ENCODE measurements around the gene ITGB2.

The ITGB2 gene

GRCh38 chr21:44846485-44847260 is 74.0 kb downstream of the ITGB2 start:
- peak; percentile 68 for DNase-seq (ENCODE audit: low spot score)

GRCh38 chr21:44846224-44846484 is 74.5 kb downstream of the ITGB2 start:
- DNase-seq (ENCODE audit: low spot score) = no peak

GRCh38 chr21:44845418-44846223 is 75.1 kb downstream of the ITGB2 start:
- DNase-seq (ENCODE audit: low spot score) = peak; percentile 89

GRCh38 chr21:44844256-44844655 is 76.4 kb downstream of the ITGB2 start:
- DNase-seq (ENCODE audit: low spot score) = no peak

DNA sequence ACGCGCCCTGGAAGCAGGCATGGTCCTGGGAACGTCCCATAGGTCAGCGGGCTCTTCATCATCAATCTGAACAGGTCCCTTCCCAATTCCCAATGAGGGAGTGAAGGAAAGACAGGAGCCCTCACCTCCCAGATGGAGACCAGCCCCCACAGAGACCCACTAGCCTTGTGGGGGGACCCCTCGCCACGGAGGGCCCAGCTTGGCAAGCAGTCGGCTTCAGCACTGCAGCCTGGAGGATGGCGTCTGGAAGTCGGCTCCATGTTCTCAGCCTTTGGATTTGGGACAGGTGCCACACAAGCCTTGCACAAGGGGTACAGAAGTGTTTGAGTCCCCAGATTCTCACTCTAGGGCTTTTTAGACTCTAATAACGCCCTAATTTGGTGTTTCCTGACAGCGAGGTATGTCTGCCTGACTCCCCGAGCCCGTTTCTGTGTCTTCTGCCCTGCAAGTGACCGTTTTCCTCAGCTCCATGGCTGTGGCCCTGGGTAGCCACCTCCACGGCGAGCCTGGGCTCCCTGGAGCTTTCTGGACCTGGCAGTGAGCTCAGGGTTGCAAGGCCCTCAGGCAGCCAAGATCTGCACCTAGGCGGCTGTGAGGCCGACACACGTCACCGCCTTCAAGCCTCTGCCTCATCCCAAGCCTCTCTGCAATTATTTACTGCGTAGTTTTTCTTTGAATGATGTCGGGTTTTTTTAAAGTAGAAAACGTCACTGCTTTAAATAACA is 77.8 kb downstream of the ITGB2 start:
- DNase-seq (ENCODE audit: low spot score) = no peak

DNA sequence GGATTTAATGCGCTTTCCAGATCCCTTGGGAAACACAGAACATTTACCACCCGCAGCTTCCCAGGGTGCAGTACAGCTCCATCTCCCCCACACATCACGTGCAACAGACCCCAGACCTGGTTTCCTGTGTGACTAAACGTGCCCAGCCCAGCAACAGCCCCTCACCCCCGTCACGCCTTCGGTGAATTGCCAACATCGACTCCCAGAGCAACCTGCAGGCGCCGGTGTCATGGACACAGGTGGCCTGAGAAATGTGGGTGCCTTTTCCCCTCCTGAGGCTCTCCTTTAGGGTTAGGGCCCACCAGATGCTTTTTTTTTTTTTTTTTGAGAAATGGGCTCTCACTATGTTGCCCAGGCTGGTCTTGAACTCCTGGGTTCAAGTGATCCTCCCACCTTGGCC is 78.6 kb downstream of the ITGB2 start:
- no peak for DNase-seq (ENCODE audit: low spot score)

- no peak for DNase-seq (ENCODE audit: low spot score)
Observed at GRCh38 chr21:44840771-44841170, 79.9 kb downstream of the ITGB2 start.

- DNase-seq (ENCODE audit: low spot score) = no peak
Observed at GRCh38 chr21:44838951-44839350, 81.7 kb downstream of the ITGB2 start.

DNA sequence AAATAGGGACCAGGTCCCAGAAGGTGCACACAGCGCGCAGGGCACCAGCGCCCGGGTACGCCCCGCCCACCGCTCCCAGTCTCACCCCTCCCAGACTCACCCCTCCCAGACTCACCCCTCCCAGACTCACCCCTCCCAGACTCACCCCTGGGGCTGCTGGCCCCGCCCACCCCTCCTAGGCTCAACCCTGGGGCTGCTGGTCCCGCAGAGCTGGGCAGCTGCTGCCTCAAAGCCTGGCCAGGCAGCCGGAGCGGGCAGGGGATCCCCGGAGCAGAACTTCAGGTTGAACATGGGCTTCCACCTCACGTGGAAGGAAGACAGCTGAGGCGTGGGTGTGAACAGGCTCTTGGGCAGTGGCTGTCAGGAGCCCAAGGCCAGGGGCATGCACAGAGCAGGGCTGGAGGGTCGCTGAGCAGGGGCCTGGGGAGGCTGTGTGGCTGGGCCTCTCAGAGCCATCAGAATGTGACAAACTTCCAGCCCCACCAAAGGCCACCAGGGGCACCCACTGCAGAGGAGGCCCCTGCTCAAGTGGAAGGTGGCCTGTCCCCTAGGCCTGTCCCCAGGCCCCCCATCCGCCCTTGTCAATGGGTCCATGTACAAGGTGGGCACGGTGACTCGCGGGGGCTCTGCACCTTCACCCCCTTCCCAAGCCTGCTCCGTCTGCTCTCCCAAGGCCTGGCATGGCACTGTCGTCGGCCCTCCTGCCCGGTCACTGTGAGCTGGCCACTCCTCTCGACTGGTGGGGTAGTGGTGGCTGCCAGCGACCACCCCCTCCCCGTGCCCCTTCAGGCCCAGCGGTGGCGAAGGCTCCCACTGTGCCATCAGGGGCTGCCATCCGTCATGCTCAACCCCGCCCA is 82.4 kb downstream of the ITGB2 start:
- DNase-seq (ENCODE audit: low spot score) = no peak

DNA sequence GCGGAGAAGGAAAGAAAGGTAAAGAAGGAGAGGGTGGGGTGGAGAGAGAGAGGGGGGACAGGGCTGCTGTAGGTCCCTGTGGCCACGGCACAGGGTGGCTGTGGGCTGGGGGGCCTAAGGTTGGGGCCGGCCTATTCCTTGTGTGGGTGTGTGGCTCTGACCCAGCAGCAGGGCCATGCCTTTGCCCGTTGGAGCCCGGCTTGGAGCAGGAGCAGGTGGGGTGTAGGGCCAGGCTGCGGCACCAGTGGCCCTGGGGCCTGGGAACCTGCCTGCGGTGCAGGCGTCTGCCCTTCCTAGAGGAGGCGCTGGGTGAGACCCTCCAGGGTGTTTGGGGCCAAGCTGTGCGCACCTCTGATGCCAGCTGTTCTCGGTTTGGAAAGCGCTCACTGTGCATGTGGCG is 83.2 kb downstream of the ITGB2 start:
- no peak for DNase-seq (ENCODE audit: low spot score)

GRCh38 chr21:44836666-44837471 is 83.8 kb downstream of the ITGB2 start:
- DNase-seq (ENCODE audit: low spot score) = peak; percentile 64

DNA sequence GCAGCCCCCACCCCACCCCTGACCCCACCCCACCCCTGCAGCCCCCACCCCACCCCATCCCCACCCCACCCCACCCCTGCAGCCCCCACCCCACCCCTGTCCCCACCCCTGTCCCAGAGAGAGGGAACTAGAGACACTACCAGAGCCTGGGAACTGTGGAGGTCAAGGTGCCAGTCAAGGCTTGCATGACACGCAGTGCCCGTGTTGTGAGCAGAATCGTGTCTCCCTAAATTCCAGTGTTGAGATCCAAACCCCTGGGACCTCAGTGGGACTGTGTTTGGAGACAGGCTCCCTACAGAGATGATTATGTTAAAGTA is 84.4 kb downstream of the ITGB2 start:
- DNase-seq (ENCODE audit: low spot score) = no peak
